GM12891 (cell line): ENCODE measurements around the gene CPM.

ENCODE experiments used
- POLR2A ChIP-seq: IDR thresholded peaks from 2 replicates; pipeline ENCODE4 v1.6.1; 2011; ENCODE audit warnings: low read depth, low read length, control low read depth
- POLR2AphosphoS5 ChIP-seq: IDR thresholded peaks from 2 replicates; pipeline ENCODE4 v1.6.1; 2011; ENCODE audit warnings: low read depth, low read length, control low read depth
- POU2F2 ChIP-seq: IDR thresholded peaks from 2 replicates; pipeline ENCODE4 v1.6.1; 2011; ENCODE audit warnings: low read depth, mild to moderate bottlenecking, control low read depth, low read length, moderate library complexity
- SPI1 ChIP-seq: IDR thresholded peaks from 2 replicates; pipeline ENCODE4 v1.6.1; 2011; ENCODE audit warnings: low read depth, low read length, control low read depth
- TAF1 ChIP-seq: IDR thresholded peaks from 2 replicates; pipeline ENCODE4 v1.6.1; 2011; ENCODE audit warnings: low read depth, low read length, control low read depth

DNA sequence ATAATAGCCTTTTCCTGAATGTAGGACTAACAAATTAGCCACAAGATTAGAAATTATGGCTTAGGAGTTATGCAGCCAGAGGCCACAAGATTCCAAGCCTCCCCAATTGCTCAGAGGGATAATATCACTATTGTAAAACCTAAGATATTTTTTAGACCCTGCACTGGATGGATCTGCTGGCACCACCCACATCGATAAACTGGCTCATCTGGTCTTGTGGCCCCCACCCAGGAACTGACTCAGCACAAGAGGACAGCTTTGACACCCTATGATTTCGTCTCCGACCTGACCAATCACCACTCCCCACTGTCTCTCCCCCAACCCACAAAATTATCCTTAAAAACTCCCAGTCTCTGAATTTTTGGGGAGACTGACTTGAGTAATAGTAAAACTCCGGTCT lies 54.7 kb downstream of the CPM start:
- no peak for TF ChIP-seq TAF1
- TF ChIP-seq POLR2A = no peak
- no peak for TF ChIP-seq POU2F2
- TF ChIP-seq SPI1 = no peak
- no peak for TF ChIP-seq POLR2AphosphoS5
